Left lung (tissue), 10 donors: ENCODE measurements around the gene HIBADH. TPM values are rescaled to one million over a fixed set of nuclear protein-coding genes. Genes with fewer than 3 reads are reported as not detected.

Experiments
- ATAC-seq: fragments of 200-7000 bp; cut with Tn5 transposase; one replicate; pipeline ENCODE4 v1.9.1; 2020; ENCODE audit warnings: moderate library complexity
- DNase-seq, 4 donors: peaks; one replicate each; pipeline ENCODE4 v3.0.0-alpha.2; 2013 to 2020
- H3K27ac ChIP-seq, 2 donors: fragments of 200-600 bp; sonication (generic) in 1 of 2; one replicate each; pipeline versions ENCODE4 v1.5.0 to v1.8.0; 2020 to 2021
- H3K27me3 ChIP-seq, 2 donors: fragments of 200-600 bp; sonication (generic) in 1 of 2; one replicate each; pipeline versions ENCODE4 v1.5.0 to v1.8.0; 2020 to 2021
- H3K36me3 ChIP-seq, 2 donors: fragments of 200-600 bp; sonication (generic) in 1 of 2; one replicate each; pipeline versions ENCODE4 v1.5.0 to v1.8.0; 2020 to 2021
- H3K4me1 ChIP-seq, 2 donors: fragments of 200-600 bp; one replicate each; pipeline ENCODE4 v1.8.0; 2021
- H3K4me3 ChIP-seq, 2 donors: fragments of 200-600 bp; sonication (generic) in 1 of 2; one replicate each; pipeline versions ENCODE4 v1.5.0 to v1.8.0; 2020 to 2021; ENCODE audit warnings: mild to moderate bottlenecking in 1 of 2
- H3K9me3 ChIP-seq, 2 donors: fragments of 200-600 bp; sonication (generic) in 1 of 2; one replicate each; pipeline versions ENCODE4 v1.5.0 to v1.8.0; 2020 to 2021
- intact Hi-C, 2 donors: fragments of 100-400 bp; cut with DNase I; formaldehyde crosslinking; loops; one replicate each; pipeline versions ENCODE4 v1.11.2 to v1.14.2; 2022
- polyA plus RNA-seq, 6 donors: library from polyadenylated mRNA; unstranded; fragments of 120-200 nt; gene quantifications; one replicate each; pipeline ENCODE4 v1.2.1, GENCODE V29; 2013; ENCODE audit not compliant: insufficient read length in 6 of 6
- total RNA-seq, 2 donors: library from RNA; stranded (reverse); fragmentation: NEBNext Ultra II Directional; extraction: Animal tissue kit (Norgen Biotek cat#: 25700); gene quantifications; one replicate each; pipeline ENCODE4 v1.2.1, GENCODE V29; 2021
- TF ChIP-seq, protein P1 (sequence below), 2 donors: fragments of 200-600 bp; sonication (generic) in 1 of 2; IDR thresholded peaks; one replicate each; pipeline versions ENCODE4 v1.5.0 to v1.8.0; 2021; ENCODE audit warnings: antibody characterized with exemption in 2 of 2
- donor health status: DM: no; HTN: yes; CAD: no.
- donor health status: DM: no; HTN: no; CAD: no.

Gene HIBADH
- total and polyA plus RNA-seq, 8 donors = 20.8 to 63.3 (median 49.4) TPM

DNA sequence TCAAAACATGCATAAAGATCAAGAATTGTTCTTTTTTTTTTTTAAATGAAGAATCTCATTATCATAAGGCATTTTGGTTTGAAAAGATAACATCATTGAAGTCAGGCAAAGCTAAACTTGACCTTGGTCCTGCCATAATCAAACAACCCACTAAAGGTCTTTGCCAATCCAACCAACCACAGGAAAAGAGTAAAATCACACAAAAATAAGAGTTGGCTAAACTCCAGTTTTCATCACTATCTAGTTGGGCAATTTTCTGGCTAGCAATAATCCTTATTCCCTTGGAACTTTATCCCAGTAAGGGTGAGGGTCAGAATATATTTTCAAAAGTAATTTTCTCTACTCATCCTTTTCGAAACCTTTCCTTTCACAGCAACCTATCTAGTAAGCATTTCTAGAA lies 62.4 kb downstream of the HIBADH start:
- Histone ChIP-seq H3K4me3 (no peak overlapping the region), H3K36me3 (no peaks in the 10 kb centered on the region)
- intact Hi-C loops = no loop called here

DNA sequence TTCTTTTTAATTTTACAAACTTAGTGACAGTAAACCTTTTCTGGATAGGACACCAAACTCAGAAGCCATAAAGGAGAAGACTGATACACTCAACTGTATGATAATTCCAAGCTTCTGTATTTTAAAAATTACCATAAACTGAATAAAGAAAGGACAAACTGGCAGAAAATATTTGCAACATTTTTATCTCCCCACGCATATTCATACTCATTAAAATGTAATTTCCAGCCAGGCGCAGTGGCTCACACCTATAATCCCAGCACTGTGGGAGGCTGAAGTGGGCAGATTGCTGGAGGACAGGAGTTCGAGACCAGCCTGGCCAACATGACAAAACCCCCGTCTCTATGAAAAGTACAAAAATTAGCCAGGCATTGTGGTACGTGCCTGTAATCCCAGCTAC lies 67.7 kb downstream of the HIBADH start:
- Histone ChIP-seq H3K36me3 (no peaks in the 10 kb centered on the region), H3K4me3 (no peak overlapping the region), H3K4me1 (no peaks in the 10 kb centered on the region), H3K27ac (no peak overlapping the region), H3K9me3 (no peaks in the 10 kb centered on the region), H3K27me3 (no peaks in the 10 kb centered on the region)
- DNase-seq (no peak), ATAC-seq (no peak)
- TF ChIP-seq, protein P1, sequence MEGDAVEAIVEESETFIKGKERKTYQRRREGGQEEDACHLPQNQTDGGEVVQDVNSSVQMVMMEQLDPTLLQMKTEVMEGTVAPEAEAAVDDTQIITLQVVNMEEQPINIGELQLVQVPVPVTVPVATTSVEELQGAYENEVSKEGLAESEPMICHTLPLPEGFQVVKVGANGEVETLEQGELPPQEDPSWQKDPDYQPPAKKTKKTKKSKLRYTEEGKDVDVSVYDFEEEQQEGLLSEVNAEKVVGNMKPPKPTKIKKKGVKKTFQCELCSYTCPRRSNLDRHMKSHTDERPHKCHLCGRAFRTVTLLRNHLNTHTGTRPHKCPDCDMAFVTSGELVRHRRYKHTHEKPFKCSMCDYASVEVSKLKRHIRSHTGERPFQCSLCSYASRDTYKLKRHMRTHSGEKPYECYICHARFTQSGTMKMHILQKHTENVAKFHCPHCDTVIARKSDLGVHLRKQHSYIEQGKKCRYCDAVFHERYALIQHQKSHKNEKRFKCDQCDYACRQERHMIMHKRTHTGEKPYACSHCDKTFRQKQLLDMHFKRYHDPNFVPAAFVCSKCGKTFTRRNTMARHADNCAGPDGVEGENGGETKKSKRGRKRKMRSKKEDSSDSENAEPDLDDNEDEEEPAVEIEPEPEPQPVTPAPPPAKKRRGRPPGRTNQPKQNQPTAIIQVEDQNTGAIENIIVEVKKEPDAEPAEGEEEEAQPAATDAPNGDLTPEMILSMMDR (IDR thresholded peaks at IDR 0.05) = no peak
- intact Hi-C loops = no loop called here

More for the DNA sequence above, 62.4 kb downstream of the HIBADH start:
- no peak for DNase-seq
- Histone ChIP-seq H3K4me1 (no peaks in the 10 kb centered on the region), H3K27me3 (no peaks in the 10 kb centered on the region), H3K27ac (no peak overlapping the region), H3K9me3 (no peaks in the 10 kb centered on the region)
- ATAC-seq = no peak
- TF ChIP-seq, protein P1 (IDR thresholded peaks at IDR 0.05) = no peak

GRCh38 chr7:27593226-27593625 lies 69.5 kb downstream of the HIBADH start:
- TF ChIP-seq, protein P1 (IDR thresholded peaks at IDR 0.05) = no peak
- DNase-seq = no peak
- no peak overlapping the region for H3K4me3 ChIP-seq
- no peaks in the 10 kb centered on the region for H3K4me1 ChIP-seq
- no peak for ATAC-seq
- no peaks in the 10 kb centered on the region for H3K9me3 ChIP-seq
- no peak overlapping the region for H3K27ac ChIP-seq
- intact Hi-C loops = no loop called here
- H3K36me3 ChIP-seq = no peaks in the 10 kb centered on the region
- no peaks in the 10 kb centered on the region for H3K27me3 ChIP-seq

- Histone ChIP-seq H3K9me3 (no peaks in the 10 kb centered on the region), H3K4me3 (no peak overlapping the region), H3K4me1 (no peaks in the 10 kb centered on the region), H3K36me3 (no peaks in the 10 kb centered on the region), H3K27ac (no peak overlapping the region), H3K27me3 (no peaks in the 10 kb centered on the region)
- ATAC-seq (no peak), DNase-seq (no peak)
- TF ChIP-seq, protein P1 (IDR thresholded peaks at IDR 0.05) = no peak
- intact Hi-C loops = no loop called here
These were observed 72.3 kb downstream of the HIBADH start for GRCh38 chr7:27590416-27590815.

DNA sequence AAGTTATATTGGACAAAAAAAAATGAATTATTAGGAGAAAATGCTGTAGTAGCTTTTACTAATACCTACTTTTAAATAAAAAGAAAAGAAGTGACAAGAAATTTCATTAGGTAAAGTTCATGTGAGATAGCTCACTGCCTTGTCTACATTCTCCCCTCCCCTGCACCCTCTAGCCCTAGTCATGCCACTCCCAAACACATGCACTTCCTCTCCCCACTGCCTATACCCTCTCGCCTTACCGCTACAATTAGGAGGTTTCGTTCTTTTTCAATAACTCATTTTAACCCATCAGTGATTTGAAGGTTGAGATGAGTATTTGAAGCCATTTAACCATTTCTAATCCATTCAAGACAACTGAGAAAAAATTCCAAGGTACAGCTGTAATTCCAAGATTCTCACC lies 75.3 kb downstream of the HIBADH start:
- intact Hi-C loops = no loop called here
- Histone ChIP-seq H3K36me3 (no peaks in the 10 kb centered on the region), H3K27me3 (no peaks in the 10 kb centered on the region), H3K9me3 (no peaks in the 10 kb centered on the region), H3K4me1 (no peaks in the 10 kb centered on the region), H3K4me3 (no peak overlapping the region), H3K27ac (no peak overlapping the region)
- TF ChIP-seq, protein P1 (IDR thresholded peaks at IDR 0.05) = no peak
- no peak for DNase-seq
- no peak for ATAC-seq
